GM12865 (cell line): ENCODE data around the gene SMIM20.
A peak's percentile ranks its signal among the peaks of the same experiment; 100 is the strongest.

ENCODE experiments used
- DNase-seq: peaks from one replicate; pipeline ENCODE4 v3.0.0; 2010; ENCODE audit warnings: low read depth
- H3K4me3 ChIP-seq: 2 replicates; pipeline ENCODE4 v1.5.1; 2011; ENCODE audit warnings: mild to moderate bottlenecking, low read depth, low read length, control low read depth
- CTCF ChIP-seq: IDR thresholded peaks from 2 replicates; pipeline ENCODE4 v1.5.1; 2011; ENCODE audit warnings: low read length, control low read depth, low read depth, inconsistent platforms; ENCODE audit not compliant: insufficient read depth; ENCODE audit errors: missing control alignments

Gene SMIM20

GRCh38 chr4:25915353-25915705 is 1.3 kb downstream of the SMIM20 start:
- no peak overlapping the region for H3K4me3 ChIP-seq
- TF ChIP-seq CTCF = no peak
- no peak for DNase-seq

- H3K4me3 ChIP-seq = no peak overlapping the region
- no peak for TF ChIP-seq CTCF
- DNase-seq = no peak
Measured at GRCh38 chr4:25916870-25917269, 2.9 kb downstream of the SMIM20 start.

GRCh38 chr4:25919676-25920075 is 5.7 kb downstream of the SMIM20 start:
- no peak overlapping the region for H3K4me3 ChIP-seq
- TF ChIP-seq CTCF = no peak
- no peak for DNase-seq

DNA sequence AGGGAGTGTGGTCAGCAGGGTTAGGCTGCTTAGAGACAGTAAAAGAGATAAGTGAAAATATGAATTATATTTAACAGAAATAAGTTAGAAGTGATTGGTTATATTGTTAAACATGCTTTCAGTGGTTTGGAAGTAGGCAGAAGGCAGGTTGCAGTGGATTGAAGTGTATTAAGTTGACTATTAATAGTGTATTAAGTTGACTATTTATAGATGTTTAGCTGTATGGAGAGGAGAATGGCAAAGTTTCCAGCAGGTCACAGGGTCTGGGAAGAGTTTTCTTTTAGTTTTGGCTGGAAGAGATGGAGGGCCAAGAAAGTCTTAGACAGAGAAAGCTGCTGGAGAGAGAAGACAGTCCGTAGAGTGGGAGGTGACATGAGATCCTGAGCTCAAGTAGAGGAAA is 7.9 kb downstream of the SMIM20 start:
- H3K4me3 ChIP-seq = no peak overlapping the region

DNA sequence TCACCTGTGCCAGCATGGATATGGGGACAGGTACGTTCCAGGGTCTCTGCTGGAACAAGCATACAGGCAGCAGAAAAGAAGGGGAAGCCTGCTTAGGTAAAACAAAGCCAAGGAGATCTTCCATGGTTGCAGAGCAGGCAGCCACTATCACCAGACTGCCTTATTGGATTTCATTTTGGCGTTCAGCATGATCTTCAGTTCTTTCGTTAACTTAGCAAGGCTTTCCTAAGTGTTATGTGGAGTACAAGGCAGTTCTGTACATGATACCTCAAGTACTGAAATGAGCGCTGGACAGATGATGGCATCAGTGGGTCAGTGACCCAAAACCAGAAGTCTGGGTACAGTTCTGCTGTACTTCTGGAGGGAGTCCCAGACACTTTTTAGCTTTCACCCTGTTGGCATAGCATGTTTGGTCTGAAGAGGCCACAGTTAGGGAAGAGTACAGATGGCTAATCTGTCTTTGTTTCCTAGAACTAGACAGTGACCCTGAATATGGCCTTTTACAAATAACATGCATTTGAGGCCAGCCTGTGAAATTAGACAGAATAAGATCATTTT is 8.9 kb downstream of the SMIM20 start:
- no peak for DNase-seq
- no peak for TF ChIP-seq CTCF
- H3K4me3 ChIP-seq = no peak overlapping the region

More for the DNA sequence above, 7.9 kb downstream of the SMIM20 start:
- DNase-seq = no peak
- no peak for TF ChIP-seq CTCF

DNA sequence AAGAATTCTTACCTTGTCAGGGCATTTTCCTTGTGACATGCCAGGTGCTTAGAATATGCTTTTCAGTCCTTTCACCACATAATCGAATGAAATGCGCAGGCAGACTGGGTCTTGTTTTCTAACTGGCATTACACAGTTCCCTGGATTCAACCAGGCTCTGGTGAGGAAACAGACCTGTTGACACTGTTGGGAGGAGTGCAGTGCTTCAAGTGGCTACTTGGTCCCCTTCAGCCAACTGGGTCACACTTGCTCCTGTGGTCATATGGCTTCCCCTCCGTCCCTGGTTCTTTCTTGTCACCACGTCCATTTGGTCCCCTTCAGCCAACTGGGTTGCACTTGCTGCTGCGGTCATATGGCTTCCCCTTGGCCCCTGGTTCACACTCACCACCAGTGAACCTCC is 9.7 kb downstream of the SMIM20 start:
- H3K4me3 ChIP-seq = no peak overlapping the region
- no peak for DNase-seq
- no peak for TF ChIP-seq CTCF

DNA sequence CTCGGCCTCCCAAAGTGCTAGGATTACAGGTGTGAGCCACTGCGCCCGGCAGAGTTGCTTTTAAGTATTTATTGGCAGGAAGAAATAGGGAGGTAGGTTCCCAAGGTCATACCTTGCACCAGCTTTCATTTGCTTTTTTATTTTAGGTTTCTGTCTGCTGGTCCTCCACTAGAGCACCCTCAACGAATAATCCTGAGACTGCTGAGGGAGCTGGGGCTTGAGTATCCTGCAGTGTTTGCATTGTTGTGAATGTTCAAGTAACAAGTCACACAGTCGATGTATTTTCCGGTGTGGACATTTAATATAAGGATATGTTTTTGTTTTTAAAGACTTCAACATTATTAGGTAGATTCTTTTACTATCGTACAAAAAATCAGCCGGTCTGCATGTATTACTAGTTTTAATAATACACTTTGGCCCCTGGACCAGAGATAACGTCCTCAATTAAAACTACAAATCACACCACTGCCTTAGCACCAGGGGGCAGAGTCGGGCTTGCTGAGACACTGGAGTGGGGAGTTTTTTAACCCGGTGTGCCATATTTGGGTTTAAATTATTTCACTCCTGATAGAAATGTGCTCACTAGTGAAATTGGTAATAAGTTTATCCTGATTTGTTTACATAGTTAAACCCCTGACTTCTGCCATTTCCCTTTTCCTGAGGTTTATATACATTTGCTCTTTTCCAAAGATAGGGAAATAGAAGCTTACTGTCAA is 11.6 kb downstream of the SMIM20 start:
- peak; percentile 65 for DNase-seq

More for the DNA sequence above, 11.6 kb downstream of the SMIM20 start:
- TF ChIP-seq CTCF = peak; percentile 58
- no peak overlapping the region for H3K4me3 ChIP-seq
